ENCODE results near the gene RSU1. TPM values are rescaled to one million over a fixed set of nuclear protein-coding genes. Genes with fewer than 3 reads are reported as not detected.
A peak's percentile ranks its signal among the peaks of the same experiment; 100 is the strongest.

The RSU1 gene
- total and polyA plus RNA-seq, 2 donors (not counting 3 experiments of a cell fraction or from before 2014, with no cell fraction given), result 80.2 to 104 TPM

DNA sequence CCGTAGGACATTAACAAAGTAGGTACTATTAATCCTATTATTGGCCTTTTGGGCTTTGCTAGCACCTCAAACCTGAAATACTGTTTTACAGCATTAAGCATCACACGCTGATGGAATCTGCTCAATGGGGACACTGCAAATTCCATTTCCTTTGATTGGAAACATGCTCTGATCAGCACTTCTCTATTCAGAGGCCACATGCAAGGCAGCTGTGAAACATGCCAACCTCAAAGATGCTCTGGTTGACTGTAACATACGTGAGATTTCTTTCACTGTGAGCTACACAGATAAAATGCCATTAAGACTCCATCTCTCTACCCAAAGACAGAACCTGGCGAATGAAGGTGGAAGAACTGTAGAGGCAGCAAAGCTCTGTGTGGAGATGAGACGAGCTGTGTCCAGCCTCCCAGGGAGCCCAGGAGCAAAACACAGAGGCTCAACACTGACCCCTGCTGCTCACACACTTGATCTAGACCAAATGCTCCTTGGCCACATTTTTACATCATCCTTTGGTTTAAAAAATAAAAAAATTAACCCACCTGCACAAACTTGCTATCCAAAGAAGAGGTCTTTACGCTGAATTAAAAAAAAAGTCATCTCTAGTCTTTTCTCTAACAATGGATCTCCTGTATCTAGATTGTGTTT is 8.0 kb downstream of the RSU1 start:
- ChIA-PET POLR2A (interaction anchor here (1.0 kb wide), 1 partner anchor 8 kb away, joined by 3 read pairs; the partner anchor contains the start of gene RSU1), CTCF (interaction anchor here (0.6 to 3.7 kb wide), 19 partner anchors 8 to 932 kb away, joined by 3 to 94 read pairs (median 4); partner anchors contain the start of genes RSU1 and STAM)
- H3K4me3 ChIP-seq (replicated peaks in 1 of 3; ENCODE audit: insufficient read depth in 1 of 3, low read depth in 1 of 3, low read length in 3 of 3), result no peak overlapping the region
- intact Hi-C loops (cut with micrococcal nuclease), result loop anchor here (1.0 to 10.0 kb wide), 4 partner anchors 32 to 930 kb away; no protein-coding TSS in a partner anchor
- H3K27ac ChIP-seq (ENCODE audit: insufficient read depth, low read depth, low read length), result no peak overlapping the region
- H4K20me1 ChIP-seq (replicated peaks; ENCODE audit: control insufficient read depth, extremely low read depth, insufficient read depth, low read length), result peaks cover 5% of the 10 kb centered on the region
- no TSS peak for BruUV-seq (replicated peaks)
- peaks cover 0 to 3% of the 10 kb centered on the region in 2 experiments for H3K36me3 ChIP-seq (ENCODE audit: control insufficient read depth in 2 of 2, extremely low read depth in 1 of 2, insufficient read depth in 2 of 2, low read length in 2 of 2)
- H3K4me1 ChIP-seq (ENCODE audit: control insufficient read depth, extremely low read depth, insufficient read depth, low read length), result peaks cover 2% of the 10 kb centered on the region
- no peak overlapping the region for H3K4me2 ChIP-seq (ENCODE audit: insufficient read depth, low read length)
- no peak overlapping the region for H2AFZ ChIP-seq (ENCODE audit: low read depth, low read length)
- dilution Hi-C loops (cut with MboI; ENCODE audit: extremely low pct_ligation_motif_present, low sequenced_read_pairs), result no loop called here
- H3K9me3 ChIP-seq (replicated peaks; ENCODE audit: control insufficient read depth, insufficient read depth, low read length), result no peaks in the 10 kb centered on the region
- no peaks in the 10 kb centered on the region for H3K27me3 ChIP-seq (ENCODE audit: control insufficient read depth in 2 of 2, insufficient read depth in 2 of 2, low read length in 2 of 2)
- no peaks in the 10 kb centered on the region for H3K9me1 ChIP-seq (replicated peaks; ENCODE audit: control insufficient read depth, extremely low read depth, insufficient read depth, low read length)
- peaks cover 55% of the 10 kb centered on the region for H3K79me2 ChIP-seq (ENCODE audit: control insufficient read depth, insufficient read depth, low read length)
- peak; percentile 64 for DNase-seq (ENCODE audit: low read depth, low spot score)
- FAIRE-seq, result peak; percentile 80
- H3K9ac ChIP-seq (replicated peaks; ENCODE audit: extremely low read depth, insufficient read depth, low read length), result no peak overlapping the region
- TF ChIP-seq POLR2A (IDR thresholded peaks at IDR 0.05; ENCODE audit: low read depth, low read length), result no peak
- TF ChIP-seq, protein P1, sequence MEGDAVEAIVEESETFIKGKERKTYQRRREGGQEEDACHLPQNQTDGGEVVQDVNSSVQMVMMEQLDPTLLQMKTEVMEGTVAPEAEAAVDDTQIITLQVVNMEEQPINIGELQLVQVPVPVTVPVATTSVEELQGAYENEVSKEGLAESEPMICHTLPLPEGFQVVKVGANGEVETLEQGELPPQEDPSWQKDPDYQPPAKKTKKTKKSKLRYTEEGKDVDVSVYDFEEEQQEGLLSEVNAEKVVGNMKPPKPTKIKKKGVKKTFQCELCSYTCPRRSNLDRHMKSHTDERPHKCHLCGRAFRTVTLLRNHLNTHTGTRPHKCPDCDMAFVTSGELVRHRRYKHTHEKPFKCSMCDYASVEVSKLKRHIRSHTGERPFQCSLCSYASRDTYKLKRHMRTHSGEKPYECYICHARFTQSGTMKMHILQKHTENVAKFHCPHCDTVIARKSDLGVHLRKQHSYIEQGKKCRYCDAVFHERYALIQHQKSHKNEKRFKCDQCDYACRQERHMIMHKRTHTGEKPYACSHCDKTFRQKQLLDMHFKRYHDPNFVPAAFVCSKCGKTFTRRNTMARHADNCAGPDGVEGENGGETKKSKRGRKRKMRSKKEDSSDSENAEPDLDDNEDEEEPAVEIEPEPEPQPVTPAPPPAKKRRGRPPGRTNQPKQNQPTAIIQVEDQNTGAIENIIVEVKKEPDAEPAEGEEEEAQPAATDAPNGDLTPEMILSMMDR (IDR thresholded peaks at IDR 0.05; ENCODE audit: extremely low read depth in 1 of 2, insufficient read depth in 1 of 2, low read depth in 1 of 2, low read length in 2 of 2), result peak; percentile 70 to 73
- TF ChIP-seq, protein P2, sequence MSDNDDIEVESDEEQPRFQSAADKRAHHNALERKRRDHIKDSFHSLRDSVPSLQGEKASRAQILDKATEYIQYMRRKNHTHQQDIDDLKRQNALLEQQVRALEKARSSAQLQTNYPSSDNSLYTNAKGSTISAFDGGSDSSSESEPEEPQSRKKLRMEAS (IDR thresholded peaks at IDR 0.05; ENCODE audit: insufficient read depth, insufficient read length), result no peak

DNA sequence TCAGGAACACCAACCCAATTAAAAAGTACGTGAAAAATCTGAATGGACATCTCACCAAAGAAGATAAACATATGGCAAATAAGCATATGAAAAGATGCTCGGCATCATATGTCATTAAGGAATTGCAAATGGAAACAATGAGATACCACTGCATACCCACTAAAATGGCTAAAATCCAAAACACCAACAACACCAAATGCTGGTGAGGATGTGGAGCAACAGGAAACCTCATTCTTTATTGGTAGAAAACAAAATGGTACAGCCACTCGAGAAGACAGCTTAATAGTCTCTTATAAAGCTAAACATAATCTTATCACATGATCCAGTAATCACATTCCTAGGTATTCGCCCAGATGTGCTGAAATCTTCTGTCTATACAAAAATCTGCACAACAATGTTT is 13.1 kb downstream of the RSU1 start:
- Histone ChIP-seq H2AFZ (ENCODE audit: low read depth, low read length) (no peak overlapping the region), H3K4me3 (replicated peaks in 1 of 3; ENCODE audit: insufficient read depth in 1 of 3, low read depth in 1 of 3, low read length in 3 of 3) (no peak overlapping the region), H3K9ac (replicated peaks; ENCODE audit: extremely low read depth, insufficient read depth, low read length) (no peak overlapping the region), H3K79me2 (ENCODE audit: control insufficient read depth, insufficient read depth, low read length) (peaks cover 58% of the 10 kb centered on the region), H3K27me3 (ENCODE audit: control insufficient read depth in 2 of 2, insufficient read depth in 2 of 2, low read length in 2 of 2) (no peaks in the 10 kb centered on the region), H3K36me3 (ENCODE audit: control insufficient read depth in 2 of 2, extremely low read depth in 1 of 2, insufficient read depth in 2 of 2, low read length in 2 of 2) (no peaks in the 10 kb centered on the region), H4K20me1 (replicated peaks; ENCODE audit: control insufficient read depth, extremely low read depth, insufficient read depth, low read length) (peaks cover 3% of the 10 kb centered on the region), H3K4me1 (ENCODE audit: control insufficient read depth, extremely low read depth, insufficient read depth, low read length) (no peaks in the 10 kb centered on the region), H3K4me2 (ENCODE audit: insufficient read depth, low read length) (no peak overlapping the region), H3K9me3 (replicated peaks; ENCODE audit: control insufficient read depth, insufficient read depth, low read length) (no peaks in the 10 kb centered on the region), H3K9me1 (replicated peaks; ENCODE audit: control insufficient read depth, extremely low read depth, insufficient read depth, low read length) (no peaks in the 10 kb centered on the region), H3K27ac (ENCODE audit: insufficient read depth, low read depth, low read length) (no peak overlapping the region)
- no peak for TF ChIP-seq EZH2 (IDR thresholded peaks at IDR 0.05; ENCODE audit: borderline replicate concordance, low read depth, low read length, severe bottlenecking)
- TF ChIP-seq MYC (IDR thresholded peaks at IDR 0.05; ENCODE audit: low read depth, low read length), result no peak
- TF ChIP-seq, protein P2 (IDR thresholded peaks at IDR 0.05; ENCODE audit: insufficient read depth, insufficient read length), result no peak
- TF ChIP-seq, protein P1 (IDR thresholded peaks at IDR 0.05; ENCODE audit: extremely low read depth in 1 of 2, insufficient read depth in 1 of 2, low read depth in 1 of 2, low read length in 2 of 2), result no peak
- TF ChIP-seq JUN (IDR thresholded peaks at IDR 0.05; ENCODE audit: borderline replicate concordance, insufficient read depth, insufficient read length, low read depth), result no peak
- no peak for TF ChIP-seq FOS (IDR thresholded peaks at IDR 0.05; ENCODE audit: borderline replicate concordance, insufficient read depth, low read length)
- TF ChIP-seq POLR2A (IDR thresholded peaks at IDR 0.05; ENCODE audit: low read depth, low read length), result no peak
- TF ChIP-seq POLR2AphosphoS5 (IDR thresholded peaks at IDR 0.05; ENCODE audit: insufficient read depth, low read depth, low read length), result no peak
- TF ChIP-seq GATA2 (IDR thresholded peaks at IDR 0.05; ENCODE audit: insufficient read depth, insufficient read length, low read depth, low read length), result no peak
- DNase-seq (ENCODE audit: low read depth, low spot score) (no peak), FAIRE-seq (no peak)
- intact Hi-C loops (cut with micrococcal nuclease) (loop anchor here (10.0 kb wide), 1 partner anchor 689 kb away; no protein-coding TSS in a partner anchor), dilution Hi-C loops (cut with MboI; ENCODE audit: extremely low pct_ligation_motif_present, low sequenced_read_pairs) (no loop called here)
- POLR2A ChIA-PET, result no interaction called here
- CTCF ChIA-PET, result interaction anchor here (0.7 to 1.4 kb wide), 3 partner anchors 8 to 172 kb away, joined by 3 read pairs; no protein-coding TSS in a partner anchor
- BruUV-seq (replicated peaks), result no TSS peak
